Neural progenitor cell (in vitro differentiated cells): ENCODE measurements around the gene HS6ST3.

Experiments
- EZH2 ChIP-seq: fragments of 200-600 bp; sonication (generic); IDR thresholded peaks from 2 replicates; pipeline ENCODE4 v1.6.1; 2017; ENCODE audit warnings: antibody characterized with exemption, mild to moderate bottlenecking, moderate library complexity
- EZH2phosphoT487 ChIP-seq: fragments of 200-600 bp; sonication (generic); IDR thresholded peaks from 2 replicates; pipeline ENCODE4 v1.6.1; 2017; ENCODE audit warnings: antibody characterized with exemption
- TF ChIP-seq, protein P1 (sequence below): fragments of 200-600 bp; sonication (generic); IDR thresholded peaks from 2 replicates; pipeline ENCODE4 v1.5.1; 2017; ENCODE audit warnings: antibody characterized with exemption, mild to moderate bottlenecking

DNA sequence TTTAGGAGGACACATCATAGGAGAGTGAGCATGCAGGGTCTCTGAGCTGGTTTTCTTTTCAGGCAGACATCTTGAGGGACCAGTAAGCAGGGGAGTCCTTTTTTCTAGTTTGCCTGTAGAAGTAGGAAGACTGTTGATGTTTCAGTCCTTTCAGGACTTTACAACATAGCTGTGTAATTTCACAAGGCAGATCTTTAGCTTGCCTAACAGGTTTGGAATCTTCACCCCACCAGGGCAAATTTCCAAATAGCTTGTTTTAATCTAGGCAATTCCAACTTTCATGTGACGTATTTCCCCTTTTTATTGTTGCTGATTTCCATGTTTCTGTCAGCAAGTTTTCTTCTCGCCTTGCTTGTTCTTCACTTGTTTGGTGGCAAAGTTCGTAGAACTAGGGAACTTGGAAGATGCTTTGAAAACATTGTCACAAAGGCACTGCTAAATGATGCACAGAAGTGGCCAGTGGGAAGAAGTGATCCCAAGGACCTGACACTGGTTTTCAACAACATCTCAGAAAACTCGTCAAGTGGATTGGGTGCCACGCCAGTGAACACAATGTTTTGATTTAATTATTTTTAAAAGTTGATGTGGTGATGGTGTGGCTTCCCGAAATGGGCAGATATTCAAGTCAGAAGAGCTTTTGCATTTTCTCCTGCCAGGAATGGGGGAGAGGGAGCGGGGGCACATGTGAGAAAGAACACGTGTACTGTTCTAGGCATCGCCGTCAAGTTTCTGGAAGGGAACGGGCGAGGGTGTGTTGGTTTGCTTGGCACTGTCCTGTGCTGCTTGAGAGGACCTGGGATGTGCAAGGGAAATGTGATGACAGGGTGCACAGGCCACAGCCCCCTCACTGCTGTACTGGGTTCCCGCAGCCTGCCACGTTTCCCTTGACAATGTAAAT, 485.8 kb downstream of the HS6ST3 start:
- TF ChIP-seq, protein P1, sequence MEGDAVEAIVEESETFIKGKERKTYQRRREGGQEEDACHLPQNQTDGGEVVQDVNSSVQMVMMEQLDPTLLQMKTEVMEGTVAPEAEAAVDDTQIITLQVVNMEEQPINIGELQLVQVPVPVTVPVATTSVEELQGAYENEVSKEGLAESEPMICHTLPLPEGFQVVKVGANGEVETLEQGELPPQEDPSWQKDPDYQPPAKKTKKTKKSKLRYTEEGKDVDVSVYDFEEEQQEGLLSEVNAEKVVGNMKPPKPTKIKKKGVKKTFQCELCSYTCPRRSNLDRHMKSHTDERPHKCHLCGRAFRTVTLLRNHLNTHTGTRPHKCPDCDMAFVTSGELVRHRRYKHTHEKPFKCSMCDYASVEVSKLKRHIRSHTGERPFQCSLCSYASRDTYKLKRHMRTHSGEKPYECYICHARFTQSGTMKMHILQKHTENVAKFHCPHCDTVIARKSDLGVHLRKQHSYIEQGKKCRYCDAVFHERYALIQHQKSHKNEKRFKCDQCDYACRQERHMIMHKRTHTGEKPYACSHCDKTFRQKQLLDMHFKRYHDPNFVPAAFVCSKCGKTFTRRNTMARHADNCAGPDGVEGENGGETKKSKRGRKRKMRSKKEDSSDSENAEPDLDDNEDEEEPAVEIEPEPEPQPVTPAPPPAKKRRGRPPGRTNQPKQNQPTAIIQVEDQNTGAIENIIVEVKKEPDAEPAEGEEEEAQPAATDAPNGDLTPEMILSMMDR = no peak
- TF ChIP-seq EZH2 (no peak), EZH2phosphoT487 (no peak)
